ENCODE results near the gene BCKDHA. TPM values are rescaled to one million over a fixed set of nuclear protein-coding genes. Genes with fewer than 3 reads are reported as not detected.

Gene BCKDHA
- total RNA-seq, 1 donor from 2014 or later: 9.2 TPM

DNA sequence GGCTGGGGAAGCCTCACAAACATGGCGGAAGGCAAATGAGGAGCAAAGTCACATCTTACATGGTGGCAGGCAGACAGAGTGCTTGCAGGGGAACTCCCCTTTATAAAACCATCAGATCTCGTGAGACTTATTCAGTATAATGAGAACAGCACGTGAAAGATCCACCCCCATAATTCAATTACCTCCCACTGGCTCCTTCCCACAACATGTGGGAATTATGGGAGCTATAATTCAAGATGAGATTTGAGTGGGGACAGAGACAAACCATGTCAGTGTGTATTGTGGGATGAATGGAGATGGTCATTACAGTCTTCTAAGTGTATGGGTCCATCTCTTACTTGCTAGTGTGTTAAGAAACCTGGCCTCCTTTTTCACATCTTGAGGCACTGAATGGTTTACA lies 4.4 kb downstream of the BCKDHA start:
- Histone ChIP-seq H3K9me3 (ENCODE audit: insufficient read depth, low read depth, low read length) (no peaks in the 10 kb centered on the region), H4K20me1 (ENCODE audit: insufficient read depth, low read length) (peaks cover 9% of the 10 kb centered on the region), H3K9ac (ENCODE audit: low read length) (no peak overlapping the region), H3K36me3 (ENCODE audit: insufficient read depth, low read length) (no peaks in the 10 kb centered on the region), H3K4me2 (ENCODE audit: low read length) (no peak overlapping the region), H3K4me3 (ENCODE audit: insufficient read depth, low read depth, low read length) (no peak overlapping the region), H3K27me3 (ENCODE audit: insufficient read depth, low read length) (no peaks in the 10 kb centered on the region), H2AFZ (ENCODE audit: low read depth, low read length) (no peak overlapping the region), H3K79me2 (ENCODE audit: insufficient read depth, low read length) (peaks cover 17% of the 10 kb centered on the region), H3K4me1 (ENCODE audit: insufficient read depth, low read length) (peaks cover 10% of the 10 kb centered on the region), H3K27ac (ENCODE audit: low read depth, low read length) (no peak overlapping the region)
- H3K36me3 Mint-ChIP-seq (ENCODE audit: low read depth, unreplicated experiment): no peaks in the 10 kb centered on the region
- peaks cover 6% of the 10 kb centered on the region for H3K4me1 Mint-ChIP-seq (ENCODE audit: low read depth, unreplicated experiment)
- no peak overlapping the region for H3K27ac Mint-ChIP-seq (ENCODE audit: unreplicated experiment)
- H3K9me3 Mint-ChIP-seq (ENCODE audit: unreplicated experiment): no peaks in the 10 kb centered on the region
- TF ChIP-seq, protein P1, sequence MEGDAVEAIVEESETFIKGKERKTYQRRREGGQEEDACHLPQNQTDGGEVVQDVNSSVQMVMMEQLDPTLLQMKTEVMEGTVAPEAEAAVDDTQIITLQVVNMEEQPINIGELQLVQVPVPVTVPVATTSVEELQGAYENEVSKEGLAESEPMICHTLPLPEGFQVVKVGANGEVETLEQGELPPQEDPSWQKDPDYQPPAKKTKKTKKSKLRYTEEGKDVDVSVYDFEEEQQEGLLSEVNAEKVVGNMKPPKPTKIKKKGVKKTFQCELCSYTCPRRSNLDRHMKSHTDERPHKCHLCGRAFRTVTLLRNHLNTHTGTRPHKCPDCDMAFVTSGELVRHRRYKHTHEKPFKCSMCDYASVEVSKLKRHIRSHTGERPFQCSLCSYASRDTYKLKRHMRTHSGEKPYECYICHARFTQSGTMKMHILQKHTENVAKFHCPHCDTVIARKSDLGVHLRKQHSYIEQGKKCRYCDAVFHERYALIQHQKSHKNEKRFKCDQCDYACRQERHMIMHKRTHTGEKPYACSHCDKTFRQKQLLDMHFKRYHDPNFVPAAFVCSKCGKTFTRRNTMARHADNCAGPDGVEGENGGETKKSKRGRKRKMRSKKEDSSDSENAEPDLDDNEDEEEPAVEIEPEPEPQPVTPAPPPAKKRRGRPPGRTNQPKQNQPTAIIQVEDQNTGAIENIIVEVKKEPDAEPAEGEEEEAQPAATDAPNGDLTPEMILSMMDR (IDR thresholded peaks at IDR 0.05; ENCODE audit: insufficient read depth, low read depth, low read length): no peak
- no peak for TF ChIP-seq EZH2 (IDR thresholded peaks at IDR 0.05; ENCODE audit: insufficient read depth, low read length)
- no peak overlapping the region for H3K4me3 Mint-ChIP-seq (ENCODE audit: unreplicated experiment)
- no peak for FAIRE-seq
- no peaks in the 10 kb centered on the region for H3K27me3 Mint-ChIP-seq (ENCODE audit: low read depth, unreplicated experiment)
- no peak for DNase-seq (ENCODE audit: low read depth)

DNA sequence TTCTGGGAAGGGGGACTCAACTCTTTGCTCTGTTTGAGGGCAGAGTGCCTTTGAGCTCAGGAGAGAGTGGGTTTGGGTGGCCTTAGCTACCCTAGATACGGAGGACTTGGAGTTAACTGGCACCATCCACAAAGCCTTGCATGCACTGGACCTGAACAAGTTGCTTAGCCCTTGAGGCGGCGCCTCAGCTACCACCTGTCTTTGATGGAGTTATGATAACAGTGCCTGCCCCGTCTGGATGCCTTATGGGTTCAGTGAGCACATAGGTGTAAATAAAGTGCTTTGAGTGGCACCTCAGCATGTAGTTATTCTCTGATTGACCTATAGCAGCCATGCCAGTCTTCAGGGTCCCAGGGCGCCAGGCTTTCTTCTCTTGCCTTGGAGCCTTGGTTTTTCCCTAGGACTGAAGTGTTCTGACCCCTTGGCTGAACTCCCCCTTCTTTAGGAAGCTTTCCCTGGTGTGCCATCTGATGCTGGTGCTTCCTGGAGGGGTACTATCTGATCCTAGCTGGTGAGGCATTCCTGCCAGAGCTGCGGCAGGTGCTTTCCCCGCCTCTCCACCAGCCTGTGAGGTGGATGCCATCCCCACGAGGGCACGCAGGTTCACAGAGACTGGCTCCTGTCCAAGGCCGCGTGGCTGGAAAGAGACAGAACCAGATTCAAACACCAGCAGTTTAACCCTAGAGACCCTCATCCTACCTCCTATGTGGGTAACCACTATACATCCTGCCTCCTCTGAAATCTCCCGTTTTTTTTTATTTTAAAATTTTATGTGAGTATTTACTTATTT lies 5.8 kb downstream of the BCKDHA start:
- H3K27me3 ChIP-seq (ENCODE audit: insufficient read depth, low read length): no peaks in the 10 kb centered on the region
- no peak overlapping the region for H3K4me3 Mint-ChIP-seq (ENCODE audit: unreplicated experiment)
- no peak overlapping the region for H3K27ac ChIP-seq (ENCODE audit: low read depth, low read length)
- peaks cover 13% of the 10 kb centered on the region for H3K4me1 Mint-ChIP-seq (ENCODE audit: low read depth, unreplicated experiment)
- H4K20me1 ChIP-seq (ENCODE audit: insufficient read depth, low read length): peaks cover 15% of the 10 kb centered on the region
- FAIRE-seq: no peak
- no peaks in the 10 kb centered on the region for H3K36me3 Mint-ChIP-seq (ENCODE audit: low read depth, unreplicated experiment)
- H3K79me2 ChIP-seq (ENCODE audit: insufficient read depth, low read length): peaks cover 9% of the 10 kb centered on the region
- H3K36me3 ChIP-seq (ENCODE audit: insufficient read depth, low read length): no peaks in the 10 kb centered on the region
- TF ChIP-seq, protein P1 (IDR thresholded peaks at IDR 0.05; ENCODE audit: insufficient read depth, low read depth, low read length): no peak
- TF ChIP-seq EZH2 (IDR thresholded peaks at IDR 0.05; ENCODE audit: insufficient read depth, low read length): no peak
- no peaks in the 10 kb centered on the region for H3K27me3 Mint-ChIP-seq (ENCODE audit: low read depth, unreplicated experiment)
- H3K4me1 ChIP-seq (ENCODE audit: insufficient read depth, low read length): peaks cover 7% of the 10 kb centered on the region
- H3K4me2 ChIP-seq (ENCODE audit: low read length): no peak overlapping the region
- no peaks in the 10 kb centered on the region for H3K9me3 ChIP-seq (ENCODE audit: insufficient read depth, low read depth, low read length)
- no peak overlapping the region for H2AFZ ChIP-seq (ENCODE audit: low read depth, low read length)
- H3K9me3 Mint-ChIP-seq (ENCODE audit: unreplicated experiment): no peaks in the 10 kb centered on the region
- H3K9ac ChIP-seq (ENCODE audit: low read length): no peak overlapping the region
- no peak for DNase-seq (ENCODE audit: low read depth)
- no peak overlapping the region for H3K4me3 ChIP-seq (ENCODE audit: insufficient read depth, low read depth, low read length)
- H3K27ac Mint-ChIP-seq (ENCODE audit: unreplicated experiment): no peak overlapping the region

- no peak for FAIRE-seq
Measured at GRCh38 chr19:41405776-41406175, 8.2 kb downstream of the BCKDHA start.

More at GRCh38 chr19:41405776-41406175, 8.2 kb downstream of the BCKDHA start:
- H3K27ac Mint-ChIP-seq (ENCODE audit: unreplicated experiment): no peak overlapping the region
- no peaks in the 10 kb centered on the region for H3K4me1 ChIP-seq (ENCODE audit: insufficient read depth, low read length)
- H3K9me3 Mint-ChIP-seq (ENCODE audit: unreplicated experiment): no peaks in the 10 kb centered on the region
- H3K27ac ChIP-seq (ENCODE audit: low read depth, low read length): no peak overlapping the region
- H3K4me3 ChIP-seq (ENCODE audit: insufficient read depth, low read depth, low read length): no peak overlapping the region
- H3K4me3 Mint-ChIP-seq (ENCODE audit: unreplicated experiment): no peak overlapping the region
- no peak overlapping the region for H2AFZ ChIP-seq (ENCODE audit: low read depth, low read length)
- H3K4me1 Mint-ChIP-seq (ENCODE audit: low read depth, unreplicated experiment): peaks cover 19% of the 10 kb centered on the region
- no peak overlapping the region for H3K9ac ChIP-seq (ENCODE audit: low read length)
- no peaks in the 10 kb centered on the region for H3K79me2 ChIP-seq (ENCODE audit: insufficient read depth, low read length)
- TF ChIP-seq EZH2 (IDR thresholded peaks at IDR 0.05; ENCODE audit: insufficient read depth, low read length): no peak
- TF ChIP-seq, protein P1 (IDR thresholded peaks at IDR 0.05; ENCODE audit: insufficient read depth, low read depth, low read length): no peak
- H3K27me3 Mint-ChIP-seq (ENCODE audit: low read depth, unreplicated experiment): no peaks in the 10 kb centered on the region
- no peak for DNase-seq (ENCODE audit: low read depth)
- no peaks in the 10 kb centered on the region for H3K27me3 ChIP-seq (ENCODE audit: insufficient read depth, low read length)
- H3K4me2 ChIP-seq (ENCODE audit: low read length): no peak overlapping the region
- no peaks in the 10 kb centered on the region for H3K36me3 ChIP-seq (ENCODE audit: insufficient read depth, low read length)
- H3K9me3 ChIP-seq (ENCODE audit: insufficient read depth, low read depth, low read length): no peaks in the 10 kb centered on the region
- H3K36me3 Mint-ChIP-seq (ENCODE audit: low read depth, unreplicated experiment): no peaks in the 10 kb centered on the region
- H4K20me1 ChIP-seq (ENCODE audit: insufficient read depth, low read length): peaks cover 15% of the 10 kb centered on the region

Data from astrocyte (in vitro differentiated cells and primary cell).